NCI-H1092 (cell line): ENCODE measurements around the gene IGSF21.

ENCODE experiments used
- DNase-seq: peaks from one replicate; lab custom pipeline; 2025; lab: John Stamatoyannopoulos, UW

The IGSF21 gene

GRCh38 chr1:18097206-18097605 lies 10.4 kb upstream of the IGSF21 start:
- DNase-seq = no peak

GRCh38 chr1:18099026-18099425 lies 8.6 kb upstream of the IGSF21 start:
- no peak for DNase-seq

GRCh38 chr1:18100060-18100459 lies 7.5 kb upstream of the IGSF21 start:
- no peak for DNase-seq

GRCh38 chr1:18100491-18101063 lies 7.0 kb upstream of the IGSF21 start:
- DNase-seq = peak; percentile 55

GRCh38 chr1:18101508-18101907 lies 6.1 kb upstream of the IGSF21 start:
- DNase-seq = no peak

GRCh38 chr1:18103788-18104421 lies 3.7 kb upstream of the IGSF21 start:
- DNase-seq = no peak

- no peak for DNase-seq
Measured at GRCh38 chr1:18104546-18105100, 3.0 kb upstream of the IGSF21 start.

- DNase-seq = no peak
Measured at GRCh38 chr1:18105196-18105595, 2.4 kb upstream of the IGSF21 start.

GRCh38 chr1:18108299-18109057 lies 880 bp downstream of the IGSF21 start:
- DNase-seq = peak; percentile 23

GRCh38 chr1:18109058-18109755 lies 1.6 kb downstream of the IGSF21 start:
- peak; percentile 40 for DNase-seq

- DNase-seq = peak; percentile 61
Measured at GRCh38 chr1:18109756-18110597, 2.4 kb downstream of the IGSF21 start.

GRCh38 chr1:18110598-18110939 lies 3.0 kb downstream of the IGSF21 start:
- no peak for DNase-seq

- no peak for DNase-seq
Measured at GRCh38 chr1:18110968-18111367, 3.4 kb downstream of the IGSF21 start.

- no peak for DNase-seq
Measured at GRCh38 chr1:18111605-18112297, 4.2 kb downstream of the IGSF21 start.

- no peak for DNase-seq
Measured at GRCh38 chr1:18112611-18113010, 5.0 kb downstream of the IGSF21 start.

GRCh38 chr1:18114726-18115410 lies 7.3 kb downstream of the IGSF21 start:
- no peak for DNase-seq

GRCh38 chr1:18116777-18117176 lies 9.2 kb downstream of the IGSF21 start:
- DNase-seq = no peak

GRCh38 chr1:18118078-18118477 lies 10.5 kb downstream of the IGSF21 start:
- DNase-seq = peak; percentile 50

- DNase-seq = no peak
Measured at GRCh38 chr1:18118491-18118890, 10.9 kb downstream of the IGSF21 start.

GRCh38 chr1:18119289-18119688 lies 11.7 kb downstream of the IGSF21 start:
- DNase-seq = no peak
